ENCODE measurements around the gene TBX2.

Gene TBX2

GRCh38 chr17:61384354-61384691, 15.3 kb upstream of the TBX2 start:
- DNase-seq (ENCODE audit: extremely low read depth, low read depth) = no peak

GRCh38 chr17:61384692-61385576, 14.7 kb upstream of the TBX2 start:
- no peak overlapping the region for H3K4me3 ChIP-seq (replicated peaks; ENCODE audit: low read depth, low read length)
- TF ChIP-seq CTCF (IDR thresholded peaks at IDR 0.05; ENCODE audit: low read depth, low read length, missing control alignments) = no peak
- no peak for DNase-seq (ENCODE audit: extremely low read depth, low read depth)

More at GRCh38 chr17:61384354-61384691, 15.3 kb upstream of the TBX2 start:
- TF ChIP-seq CTCF (IDR thresholded peaks at IDR 0.05; ENCODE audit: low read depth, low read length, missing control alignments) = no peak
- H3K4me3 ChIP-seq (replicated peaks; ENCODE audit: low read depth, low read length) = no peak overlapping the region

- H3K4me3 ChIP-seq (replicated peaks; ENCODE audit: low read depth, low read length) = no peak overlapping the region
- no peak for DNase-seq (ENCODE audit: extremely low read depth, low read depth)
These were observed 13.9 kb upstream of the TBX2 start for GRCh38 chr17:61385577-61386236.

GRCh38 chr17:61386251-61386650, 13.4 kb upstream of the TBX2 start:
- no peak for TF ChIP-seq CTCF (IDR thresholded peaks at IDR 0.05; ENCODE audit: low read depth, low read length, missing control alignments)
- DNase-seq (ENCODE audit: extremely low read depth, low read depth) = no peak
- no peak overlapping the region for H3K4me3 ChIP-seq (replicated peaks; ENCODE audit: low read depth, low read length)

More at GRCh38 chr17:61385577-61386236, 13.9 kb upstream of the TBX2 start:
- no peak for TF ChIP-seq CTCF (IDR thresholded peaks at IDR 0.05; ENCODE audit: low read depth, low read length, missing control alignments)

GRCh38 chr17:61387011-61387410, 12.6 kb upstream of the TBX2 start:
- no peak for DNase-seq (ENCODE audit: extremely low read depth, low read depth)
- no peak for TF ChIP-seq CTCF (IDR thresholded peaks at IDR 0.05; ENCODE audit: low read depth, low read length, missing control alignments)
- H3K4me3 ChIP-seq (replicated peaks; ENCODE audit: low read depth, low read length) = no peak overlapping the region

- no peak for TF ChIP-seq CTCF (IDR thresholded peaks at IDR 0.05; ENCODE audit: low read depth, low read length, missing control alignments)
- no peak overlapping the region for H3K4me3 ChIP-seq (replicated peaks; ENCODE audit: low read depth, low read length)
- no peak for DNase-seq (ENCODE audit: extremely low read depth, low read depth)
These were observed 11.9 kb upstream of the TBX2 start for GRCh38 chr17:61387511-61388305.
